ENCODE results near the gene TECPR1.

Gene TECPR1, protein sequence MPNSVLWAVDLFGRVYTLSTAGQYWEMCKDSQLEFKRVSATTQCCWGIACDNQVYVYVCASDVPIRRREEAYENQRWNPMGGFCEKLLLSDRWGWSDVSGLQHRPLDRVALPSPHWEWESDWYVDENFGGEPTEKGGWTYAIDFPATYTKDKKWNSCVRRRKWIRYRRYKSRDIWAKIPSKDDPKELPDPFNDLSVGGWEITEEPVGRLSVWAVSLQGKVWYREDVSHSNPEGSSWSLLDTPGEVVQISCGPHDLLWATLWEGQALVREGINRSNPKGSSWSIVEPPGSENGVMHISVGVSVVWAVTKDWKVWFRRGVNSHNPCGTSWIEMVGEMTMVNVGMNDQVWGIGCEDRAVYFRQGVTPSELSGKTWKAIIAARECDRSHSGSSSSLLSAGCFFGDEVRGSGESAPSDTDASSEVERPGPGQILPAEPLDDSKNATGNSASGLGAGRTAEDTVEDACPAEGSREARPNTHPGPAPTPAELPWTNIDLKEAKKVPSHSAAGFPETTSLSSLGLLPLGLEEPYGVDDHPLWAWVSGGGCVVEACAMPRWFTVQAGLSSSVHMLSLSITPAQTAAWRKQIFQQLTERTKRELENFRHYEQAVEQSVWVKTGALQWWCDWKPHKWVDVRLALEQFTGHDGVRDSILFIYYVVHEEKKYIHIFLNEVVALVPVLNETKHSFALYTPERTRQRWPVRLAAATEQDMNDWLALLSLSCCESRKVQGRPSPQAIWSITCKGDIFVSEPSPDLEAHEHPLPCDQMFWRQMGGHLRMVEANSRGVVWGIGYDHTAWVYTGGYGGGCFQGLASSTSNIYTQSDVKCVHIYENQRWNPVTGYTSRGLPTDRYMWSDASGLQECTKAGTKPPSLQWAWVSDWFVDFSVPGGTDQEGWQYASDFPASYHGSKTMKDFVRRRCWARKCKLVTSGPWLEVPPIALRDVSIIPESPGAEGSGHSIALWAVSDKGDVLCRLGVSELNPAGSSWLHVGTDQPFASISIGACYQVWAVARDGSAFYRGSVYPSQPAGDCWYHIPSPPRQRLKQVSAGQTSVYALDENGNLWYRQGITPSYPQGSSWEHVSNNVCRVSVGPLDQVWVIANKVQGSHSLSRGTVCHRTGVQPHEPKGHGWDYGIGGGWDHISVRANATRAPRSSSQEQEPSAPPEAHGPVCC

DNA sequence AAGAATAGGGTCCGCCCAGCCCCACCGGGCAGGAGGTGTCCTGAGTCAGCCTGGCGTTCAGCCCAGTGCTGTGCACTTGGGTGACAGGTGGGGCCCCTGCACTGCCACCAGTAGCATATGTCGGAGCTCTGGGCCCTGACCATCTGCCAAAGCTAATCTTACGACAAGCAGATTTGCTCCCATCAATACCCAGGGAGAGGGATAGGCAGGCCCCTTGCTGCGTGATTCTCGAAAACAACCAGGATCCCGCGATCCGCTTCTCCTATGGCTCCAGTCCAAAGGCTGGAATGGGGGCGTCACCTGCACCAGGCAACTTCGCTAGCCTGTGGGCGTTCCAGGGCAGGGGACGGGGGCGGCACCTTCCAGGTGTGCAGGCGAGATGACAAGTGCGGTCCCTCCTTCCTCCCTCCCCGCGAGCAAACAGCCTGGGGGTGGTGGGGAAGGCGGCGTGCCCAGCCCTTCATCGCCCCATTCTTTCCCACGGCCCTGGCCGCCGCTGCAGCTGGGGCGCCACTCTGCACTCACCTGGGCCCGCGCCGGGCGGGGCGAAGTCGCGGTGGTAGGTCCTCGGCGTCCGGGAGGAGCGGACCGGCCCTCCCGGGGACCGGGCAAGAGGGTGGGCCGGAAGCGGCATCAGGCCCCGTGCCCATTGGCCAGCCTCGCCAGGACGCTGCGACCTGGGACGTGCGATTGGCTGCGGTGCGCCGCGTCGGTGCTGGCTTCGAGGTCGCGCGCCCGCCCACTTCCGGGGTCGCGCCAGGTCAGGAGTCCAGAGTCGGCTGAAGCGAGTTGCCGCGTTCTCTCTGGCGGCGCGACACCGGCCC, at the start of gene TECPR1:
Gene TECPR1, minus strand, starts transcription at position 632 of the 824 bp plus-strand sequence. CDS start 6,086 bp downstream, outside the sequence.
- FAIRE-seq: no peak

DNA sequence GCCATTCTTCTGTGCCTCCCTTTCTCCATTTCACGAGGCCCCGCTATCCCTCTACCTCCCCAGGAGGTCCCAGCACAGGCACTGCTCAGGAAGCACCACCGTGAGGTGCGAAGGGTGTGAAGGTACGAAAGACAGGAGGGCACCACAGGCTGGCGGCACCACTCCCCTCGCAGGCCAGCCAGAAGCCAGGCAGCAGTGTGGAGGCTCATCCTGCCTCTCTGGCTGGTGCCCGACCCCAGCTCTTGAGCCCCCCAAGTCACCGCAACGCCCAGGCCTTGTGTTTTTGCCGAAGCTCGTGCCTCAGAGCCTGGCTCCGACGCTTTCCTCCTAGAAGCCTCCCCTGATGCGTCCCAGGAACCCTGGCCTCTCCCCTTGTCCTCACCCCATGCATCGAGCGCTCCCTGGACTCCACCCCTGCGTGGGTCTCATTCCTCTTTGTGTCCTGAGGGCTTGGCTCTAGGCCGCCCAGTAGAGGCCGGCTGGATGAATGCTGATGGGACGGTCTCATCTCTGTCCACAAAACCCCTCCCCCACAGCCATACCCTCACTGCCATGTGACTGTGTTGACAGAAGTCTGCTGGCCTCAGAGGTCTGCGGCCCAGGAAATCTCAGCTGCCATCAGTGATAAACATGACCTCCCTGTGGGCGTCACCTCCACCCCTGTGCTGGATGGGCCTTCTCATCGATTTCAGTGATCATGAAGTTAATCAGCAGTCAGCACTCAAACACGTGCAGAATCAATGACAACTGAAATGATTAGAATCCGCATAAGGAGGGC, 48.8 kb upstream of the TECPR1 start:
- no peak for FAIRE-seq

DNA sequence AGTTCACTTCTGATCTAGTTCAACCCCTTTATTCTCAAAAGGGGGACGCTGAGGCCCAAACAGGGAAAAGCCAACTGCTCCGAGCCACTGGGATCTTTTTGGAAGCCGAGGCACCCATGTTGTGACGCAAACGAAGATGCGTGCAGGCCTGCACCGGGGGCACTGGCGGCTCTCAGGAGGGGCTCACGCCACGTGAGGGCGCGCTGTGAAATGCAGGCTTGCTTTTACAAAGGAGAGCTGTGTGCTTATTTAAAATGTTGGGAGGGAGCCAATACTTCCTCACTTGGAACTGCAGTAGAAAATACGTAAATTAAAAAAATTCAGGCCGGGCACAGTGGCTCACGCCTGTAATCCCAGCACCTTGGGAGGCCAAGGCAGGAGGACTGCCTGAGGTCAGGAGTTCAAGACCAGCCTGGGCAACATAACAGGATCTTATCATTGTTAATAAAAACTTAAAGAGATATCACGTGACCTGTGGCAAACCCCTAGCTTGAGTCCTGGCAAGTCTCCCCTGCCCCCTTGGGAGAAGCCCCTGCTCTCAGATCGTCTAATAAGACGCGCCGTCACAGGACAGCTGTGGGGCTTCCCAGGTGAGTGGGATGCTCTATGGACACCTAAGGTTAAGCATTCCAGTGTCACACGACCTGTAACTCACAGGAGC, 45.7 kb upstream of the TECPR1 start:
- FAIRE-seq: no peak

DNA sequence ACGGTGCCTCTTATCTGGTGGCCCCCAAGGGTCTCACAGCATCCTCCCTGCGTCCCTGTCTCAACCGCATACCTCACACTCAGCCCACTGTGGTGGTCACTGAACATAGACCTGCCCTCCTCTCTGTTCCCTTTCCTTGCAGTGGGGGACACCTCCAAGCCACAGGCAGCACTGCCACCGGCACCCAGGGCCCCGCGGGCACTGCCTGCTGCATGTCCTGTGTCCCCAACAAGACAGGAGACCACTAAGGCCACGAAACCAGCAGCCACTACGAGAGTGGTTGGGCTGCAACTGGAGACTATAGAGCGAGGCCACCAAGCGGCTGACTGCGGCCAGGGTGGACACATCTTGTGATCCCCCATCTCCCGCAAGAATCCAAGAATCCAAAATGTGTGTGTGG, 44.8 kb upstream of the TECPR1 start:
- no peak for FAIRE-seq

DNA sequence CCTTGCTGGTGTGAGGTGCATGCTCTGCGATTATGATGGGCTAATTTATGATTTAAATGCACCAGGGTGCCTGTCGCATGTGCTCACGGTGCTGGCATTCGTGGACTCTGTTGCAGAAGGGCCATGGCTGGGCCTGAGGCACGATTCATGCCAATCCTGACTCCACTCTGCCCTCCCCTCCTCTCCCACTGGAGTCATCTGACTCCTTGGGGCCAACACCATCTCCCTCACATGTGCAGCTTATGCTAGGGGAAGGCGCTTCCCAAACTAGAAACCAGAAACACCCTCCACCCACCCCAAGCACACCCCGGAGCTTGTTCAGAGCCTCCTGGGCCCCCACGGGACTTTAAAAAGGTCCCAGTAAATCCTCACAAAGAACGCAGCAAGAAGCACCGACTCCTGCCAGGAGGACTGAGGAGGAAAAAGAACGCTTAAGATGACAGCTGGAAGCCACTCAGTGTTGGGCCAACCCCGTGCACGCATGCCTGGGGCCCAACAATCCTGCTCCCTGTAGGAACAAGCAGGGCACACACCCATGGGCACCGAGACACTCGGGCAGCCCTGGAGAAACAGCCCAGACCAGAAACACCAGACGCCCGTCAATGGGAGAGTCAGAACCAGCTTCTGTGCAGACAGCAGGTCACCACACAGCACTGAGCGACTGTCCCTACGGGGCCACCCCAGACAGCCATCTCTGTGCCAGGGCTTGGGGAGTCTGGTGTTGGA, 43.6 kb upstream of the TECPR1 start:
- FAIRE-seq: no peak

DNA sequence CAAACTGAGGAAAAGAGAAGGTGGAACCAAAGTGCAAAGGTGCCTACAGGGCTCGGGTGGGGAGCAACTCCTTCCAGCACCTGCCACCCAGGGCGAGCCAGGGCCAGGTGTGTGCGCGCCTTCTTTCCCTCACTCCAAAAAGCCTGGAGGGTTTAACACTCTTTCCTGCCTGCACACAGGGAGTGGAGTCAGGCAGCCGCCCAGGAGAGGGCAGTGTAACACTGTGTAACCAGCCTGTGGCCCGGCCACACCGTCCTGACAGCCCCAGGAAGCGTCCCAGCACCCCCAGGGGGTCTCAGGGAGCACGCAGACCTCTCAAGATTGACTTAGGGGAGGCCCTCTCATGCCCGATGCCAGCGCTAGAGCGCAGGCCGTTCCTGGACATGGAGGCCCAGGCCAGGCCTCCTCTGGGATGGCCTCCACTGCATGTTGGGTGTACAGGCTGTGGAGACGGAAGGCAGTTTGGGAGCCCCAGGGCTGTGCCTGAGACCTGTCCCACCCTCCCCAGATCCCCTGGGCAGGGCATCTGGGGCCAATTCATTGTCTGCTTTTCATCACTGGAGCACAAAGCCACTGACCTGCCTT, 42.9 kb upstream of the TECPR1 start:
- FAIRE-seq: no peak

DNA sequence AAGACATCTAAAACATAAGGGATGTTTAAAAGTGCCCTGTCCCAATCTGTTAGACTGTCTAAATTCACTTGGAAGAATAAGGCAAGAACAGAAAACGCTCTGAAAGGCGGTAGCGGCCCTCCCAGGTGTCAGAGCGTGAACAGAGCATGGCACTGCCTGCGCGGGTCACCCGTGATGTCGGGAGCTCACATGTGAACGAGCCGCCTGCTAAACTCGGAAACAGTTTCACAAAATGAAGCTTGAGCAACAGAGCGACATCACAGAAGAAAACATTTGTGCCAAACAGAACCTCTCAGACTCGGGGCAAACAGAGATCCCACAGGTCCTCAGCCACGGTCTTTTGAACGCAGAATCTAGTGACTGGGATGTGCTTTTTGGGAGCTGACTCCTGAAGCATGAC, 42.3 kb upstream of the TECPR1 start:
- FAIRE-seq: no peak

DNA sequence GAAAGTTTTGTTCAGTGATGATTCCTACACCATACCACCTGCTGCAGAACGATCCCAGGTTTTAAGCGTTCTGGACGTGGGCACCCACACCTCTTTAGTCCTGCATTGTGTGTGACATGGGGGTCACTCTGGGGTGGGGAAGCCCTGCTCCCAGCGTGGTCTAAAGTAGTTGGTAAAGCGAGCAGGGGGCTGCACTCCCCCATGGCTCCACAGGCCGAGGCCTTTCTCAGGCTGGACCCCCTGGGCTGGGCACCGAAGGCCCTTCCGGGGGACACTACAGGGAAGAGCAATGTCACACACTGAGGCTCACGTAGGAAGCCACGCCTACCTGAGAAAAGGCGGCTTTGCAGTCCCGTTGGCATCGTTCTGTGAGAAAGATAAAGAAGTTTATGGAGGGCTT, 41.7 kb upstream of the TECPR1 start:
- FAIRE-seq: no peak

DNA sequence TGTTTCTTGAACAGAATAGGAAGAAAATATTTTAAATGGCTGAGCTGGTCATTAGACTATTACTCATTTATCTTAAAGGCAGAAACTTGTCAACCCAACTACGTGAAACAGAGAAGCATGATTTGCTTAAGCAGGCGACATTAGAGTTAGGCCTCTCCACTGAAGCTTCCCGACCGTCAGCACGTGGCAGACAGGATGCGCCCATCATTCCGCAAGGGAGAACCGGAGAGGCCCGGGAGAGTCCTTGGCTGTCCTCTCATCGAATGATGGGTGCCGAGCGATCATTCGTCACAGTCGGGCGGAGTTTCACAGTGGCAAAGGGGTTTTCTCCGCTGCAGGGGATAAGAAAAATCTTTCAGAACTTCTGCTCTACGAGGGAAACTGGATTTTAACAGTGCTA, 41.2 kb upstream of the TECPR1 start:
- FAIRE-seq: no peak

DNA sequence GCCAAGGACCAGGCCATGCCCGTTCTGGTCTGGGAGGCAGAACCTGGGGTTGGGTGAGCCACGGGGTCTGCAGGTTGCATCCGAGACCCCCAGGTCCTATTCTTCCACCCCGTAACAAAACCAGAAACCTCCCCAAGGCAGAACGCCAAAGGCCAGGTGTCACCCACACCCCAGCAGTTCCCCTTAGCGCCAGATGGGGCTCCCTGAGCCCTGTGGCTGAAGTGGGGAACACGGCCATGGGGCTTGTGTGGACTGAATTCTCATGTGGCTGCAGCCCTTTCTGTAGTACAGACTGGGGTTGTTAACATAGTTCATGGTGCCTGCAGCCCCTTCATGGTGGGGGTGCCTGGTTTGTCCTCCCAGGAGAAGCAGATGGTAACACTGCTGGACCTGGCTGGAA, 39.7 kb upstream of the TECPR1 start:
- no peak for FAIRE-seq

DNA sequence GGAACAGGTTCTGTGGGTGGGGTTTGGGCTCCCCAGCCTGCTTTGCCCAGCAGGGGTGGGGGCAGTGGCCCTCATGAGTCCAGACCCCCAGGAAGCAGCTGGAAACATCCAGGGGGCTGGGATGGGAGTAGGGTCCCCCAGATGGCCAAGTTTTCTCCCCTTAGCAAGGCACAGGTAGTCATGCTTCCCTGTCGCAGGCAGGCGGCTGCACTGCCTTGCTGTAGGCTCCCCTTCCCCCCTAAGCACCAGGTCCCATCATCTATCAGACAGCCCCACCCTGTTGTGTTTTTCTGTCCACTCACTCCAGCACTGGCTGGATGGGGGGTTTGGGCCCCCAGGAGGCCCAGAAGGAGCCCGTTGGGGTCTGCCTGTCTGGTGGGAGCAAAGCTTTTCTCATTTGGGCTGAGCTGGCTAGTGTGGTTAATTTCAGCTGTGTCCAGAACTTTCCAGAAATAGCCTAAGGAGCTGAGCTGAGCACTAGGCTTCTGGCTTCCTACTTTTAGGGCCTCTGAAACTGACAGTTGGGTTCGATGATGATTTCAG, 37.4 kb upstream of the TECPR1 start:
- FAIRE-seq: no peak

DNA sequence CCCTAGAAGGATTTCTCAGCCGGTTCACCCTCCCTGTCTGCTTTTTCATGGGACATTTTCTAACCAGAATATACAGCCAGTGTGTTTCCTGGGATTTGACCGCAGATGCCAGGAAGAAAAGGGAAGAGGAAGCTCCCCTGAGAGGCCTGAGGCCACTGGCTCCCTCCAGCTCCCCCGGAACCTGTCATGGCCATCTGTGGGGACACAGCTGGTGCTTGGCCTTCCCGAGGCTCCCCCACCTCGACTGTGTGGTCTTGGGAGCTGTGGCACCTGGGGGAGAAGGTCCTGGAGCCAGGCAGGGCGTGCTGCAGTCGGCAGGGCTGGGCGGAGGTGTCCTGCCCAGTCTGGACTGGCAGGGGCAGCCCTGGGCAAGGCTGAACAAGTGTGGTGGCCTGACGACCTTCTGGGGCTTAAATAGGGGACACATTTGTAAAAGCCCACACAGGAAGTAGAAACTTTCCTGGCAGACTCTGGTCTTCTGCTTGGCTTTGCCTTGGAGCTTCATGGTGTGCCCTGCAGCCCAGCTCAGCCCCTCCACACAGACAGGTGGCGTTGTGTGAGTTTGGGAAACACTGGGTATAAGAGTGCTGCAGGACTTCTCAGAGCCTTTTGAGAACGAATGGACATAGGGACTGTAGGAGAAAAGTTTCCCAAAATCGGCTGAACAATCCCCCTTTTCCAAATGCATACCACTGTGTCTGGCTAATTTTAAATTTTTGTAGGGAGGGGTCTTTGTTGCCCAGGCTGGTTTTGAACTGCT, 36.2 kb upstream of the TECPR1 start:
- FAIRE-seq: no peak

DNA sequence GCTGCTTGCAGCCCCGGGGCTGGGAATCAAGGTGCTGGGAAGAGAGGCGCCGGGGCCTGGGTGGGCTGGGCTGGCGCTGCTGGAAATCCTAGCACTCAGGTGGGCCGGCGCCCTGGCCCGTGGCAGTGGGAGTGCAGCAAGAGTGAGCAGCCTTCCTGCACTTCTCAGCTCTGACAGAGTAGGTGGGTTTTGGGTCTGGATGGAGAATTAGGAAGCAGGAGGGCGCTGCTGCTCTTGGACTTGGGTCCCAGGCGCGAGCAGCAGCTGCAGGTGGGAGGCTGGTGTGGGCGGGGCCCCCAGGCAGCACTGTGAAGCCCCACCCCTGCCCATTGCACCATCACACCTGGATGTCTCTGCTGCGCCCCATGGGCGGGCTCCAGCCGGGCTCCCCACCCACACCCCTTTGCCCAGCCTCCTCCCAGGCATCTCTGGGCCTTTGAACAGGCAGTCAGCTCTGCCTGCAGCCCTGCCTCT, 35.5 kb upstream of the TECPR1 start:
- FAIRE-seq: no peak

DNA sequence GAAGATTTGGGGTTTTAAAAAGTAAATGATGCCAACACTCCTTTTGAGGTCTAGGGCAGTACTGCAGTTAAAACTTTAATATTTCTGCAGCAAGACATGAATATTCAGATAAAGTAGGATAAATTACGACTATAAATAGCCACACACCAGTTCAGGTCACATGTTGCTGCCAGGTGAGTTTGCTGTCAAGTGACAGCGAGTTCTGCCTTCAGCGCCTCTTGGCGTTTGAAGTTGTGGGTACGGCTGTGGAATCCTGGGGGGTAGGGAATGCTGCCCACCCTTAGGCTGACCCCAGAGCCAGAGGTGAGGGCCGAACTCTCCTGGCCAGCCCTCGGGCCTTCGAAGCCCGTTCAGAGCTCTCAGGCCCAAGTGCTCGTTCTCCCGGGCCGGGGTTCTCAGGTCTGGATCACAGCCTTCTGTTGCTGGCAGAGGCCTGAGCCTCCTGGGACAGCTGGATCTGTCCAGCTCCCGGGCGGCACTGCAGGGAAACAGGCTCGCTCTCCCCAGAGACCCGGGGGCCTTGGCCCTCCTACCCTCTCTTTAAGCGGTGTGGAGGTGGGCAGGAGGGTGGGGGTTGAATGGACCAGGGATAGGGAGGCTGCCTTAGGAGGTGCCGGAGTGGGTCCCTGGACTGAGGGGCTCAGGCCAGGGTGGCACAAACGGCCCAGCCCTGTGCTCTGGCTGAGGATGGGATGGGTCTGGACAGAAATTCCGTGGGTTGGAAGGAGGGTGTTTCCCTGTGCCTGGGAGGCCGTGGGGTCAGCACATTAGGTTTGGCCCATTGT, 34.9 kb upstream of the TECPR1 start:
- no peak for FAIRE-seq

DNA sequence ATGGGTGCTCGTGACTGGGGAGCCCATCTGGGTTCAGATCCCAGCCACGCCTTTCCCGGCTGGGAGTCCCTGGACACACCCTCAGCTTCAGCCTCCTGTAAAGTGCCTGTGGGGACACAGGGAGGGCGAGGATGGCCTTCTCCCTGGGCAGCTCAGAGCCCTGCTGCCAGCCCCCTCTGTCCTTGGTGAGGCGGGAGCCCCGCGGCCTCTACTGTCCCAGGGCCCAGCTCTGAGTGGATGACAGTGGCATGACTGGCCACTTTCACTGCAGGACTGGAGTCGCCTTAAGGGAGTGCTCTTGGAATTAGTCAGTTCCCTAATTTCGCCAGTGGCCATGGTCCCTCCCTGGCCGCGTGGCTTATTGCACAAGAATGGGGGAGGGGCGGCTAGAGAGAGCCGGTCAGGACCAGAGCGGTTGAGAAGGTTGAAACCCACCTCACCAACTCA, 34.1 kb upstream of the TECPR1 start:
- no peak for FAIRE-seq

DNA sequence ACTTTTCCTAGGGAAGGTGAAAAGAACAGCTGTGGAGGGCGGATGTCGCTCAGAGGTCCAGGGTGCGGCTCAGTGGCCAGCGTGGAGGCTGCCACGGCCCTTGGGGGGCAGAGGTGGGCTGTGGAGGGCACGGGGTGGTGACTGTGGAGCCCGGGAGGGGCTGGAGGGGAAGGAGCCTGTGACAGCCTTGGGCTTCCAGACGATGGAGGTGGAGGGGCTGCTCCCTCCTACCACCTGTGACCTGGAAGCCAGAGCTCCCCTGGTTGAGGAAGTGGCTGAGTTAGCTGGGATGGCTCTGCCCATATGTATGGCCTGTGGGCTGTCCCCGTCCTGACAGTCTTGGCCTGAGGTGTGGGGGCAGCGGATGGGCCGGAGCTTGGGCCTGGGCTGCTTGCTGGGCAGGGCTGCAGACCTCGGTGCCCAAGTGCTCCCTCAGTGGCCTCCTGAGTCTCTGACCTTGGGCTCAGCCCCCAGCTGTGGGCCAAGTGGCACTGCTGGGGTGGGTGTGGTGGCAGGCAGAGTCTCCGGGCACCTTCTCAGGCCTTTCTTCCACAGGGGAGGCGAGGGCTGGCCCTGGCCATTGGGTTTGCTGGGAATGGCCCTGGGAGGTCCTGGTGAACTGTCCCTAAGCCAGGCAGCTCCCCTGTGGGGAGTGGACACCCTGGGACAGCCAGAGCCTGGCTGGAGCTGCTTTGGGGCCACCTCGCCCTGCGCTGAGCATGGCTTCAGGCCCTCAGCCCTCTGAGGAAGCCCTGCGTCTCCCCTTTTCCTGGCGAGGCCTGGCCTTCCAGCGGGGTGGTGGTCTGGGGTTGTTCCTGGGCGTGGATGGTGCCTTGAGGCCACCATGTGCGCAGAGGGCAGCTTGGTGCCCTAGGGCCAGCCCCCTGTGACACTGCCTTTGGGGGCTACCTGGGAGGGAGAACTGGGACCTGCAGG, 33.4 kb upstream of the TECPR1 start:
- FAIRE-seq: no peak
